ENCODE measurements around the gene PCGF1. TPM values are rescaled to one million over a fixed set of nuclear protein-coding genes. Genes with fewer than 3 reads are reported as not detected.

PCGF1 gene
- total and polyA plus RNA-seq, 2 of the 13 experiments (the other 11 are each of a cell fraction or from before 2014, with no cell fraction given), result 20.4 to 22.6 TPM

- TF ChIP-seq DMTF1 (CRISPR knock-in tag; IDR thresholded peaks at IDR 0.05) (peak; percentile 40; the same call in 1 of the 2 replicates), RNF219 (CRISPR knock-in tag; IDR thresholded peaks at IDR 0.05) (no peak), RELA (CRISPR knock-in tag; IDR thresholded peaks at IDR 0.05) (no peak; the same call in none of the 2 replicates), ZNF121 (CRISPR knock-in tag; IDR thresholded peaks at IDR 0.05) (0 out of 2 replicates have a peak, but pooled peaks have one; percentile 38), TMF1 (CRISPR knock-in tag; IDR thresholded peaks at IDR 0.05; ENCODE audit: low read depth) (peak; percentile 60; the same call in 1 of the 2 replicates), ZNF550 (CRISPR knock-in tag; IDR thresholded peaks at IDR 0.05; ENCODE audit: borderline replicate concordance) (no peak), TRIM22 (IDR thresholded peaks at IDR 0.05) (no peak), ZNF619 (CRISPR knock-in tag; IDR thresholded peaks at IDR 0.05) (peak; percentile 15; the same call in 1 of the 2 replicates), ZNF777 (CRISPR knock-in tag; IDR thresholded peaks at IDR 0.05) (peak; percentile 54; the same call in 1 of the 2 replicates), ZNF512B (CRISPR knock-in tag; IDR thresholded peaks at IDR 0.05; ENCODE audit: borderline replicate concordance) (0 out of 2 replicates have a peak, but pooled peaks have one; percentile 37), BRD4 (CRISPR knock-in tag; IDR thresholded peaks at IDR 0.05) (no peak; the same call in 1 of the 2 replicates), FOXA3 (CRISPR knock-in tag; IDR thresholded peaks at IDR 0.05) (no peak; the same call in 1 of the 2 replicates), NFE2L1 (CRISPR knock-in tag; IDR thresholded peaks at IDR 0.05; ENCODE audit: borderline replicate concordance) (no peak), ZNF350 (CRISPR knock-in tag; IDR thresholded peaks at IDR 0.05; ENCODE audit: borderline replicate concordance, low read depth) (peak; percentile 39), ZNF510 (CRISPR knock-in tag; IDR thresholded peaks at IDR 0.05; ENCODE audit: low read depth) (no peak), ZNF496 (CRISPR knock-in tag; IDR thresholded peaks at IDR 0.05; ENCODE audit: insufficient replicate concordance) (no peak), HDAC1 (CRISPR knock-in tag; IDR thresholded peaks at IDR 0.05) (peak; percentile 71), TFDP1 (CRISPR knock-in tag; IDR thresholded peaks at IDR 0.05; ENCODE audit: borderline replicate concordance) (peak; percentile 10; the same call in 1 of the 2 replicates)
Observed at GRCh38 chr2:74502720-74503505, 4.6 kb downstream of the PCGF1 start (continued).
